Sigmoid colon (tissue), 7 donors: Measurements from ENCODE around the gene CTNNA2. TPM values are rescaled to one million over a fixed set of nuclear protein-coding genes. Genes with fewer than 3 reads are reported as not detected.

Experiments used
- DNase-seq: peaks from one replicate; pipeline ENCODE4 v3.0.0-alpha.2; 2019
- H3K27ac ChIP-seq, 4 donors: fragments of 200-600 bp; sonication (generic); one replicate each; pipeline ENCODE4 v1.5.1; 2016 to 2019; ENCODE audit warnings: mild to moderate bottlenecking in 1 of 4
- H3K27me3 ChIP-seq, 3 donors: fragments of 200-600 bp; sonication (generic); one replicate each; pipeline ENCODE4 v1.5.1; 2019; ENCODE audit warnings: mild to moderate bottlenecking in 1 of 3
- H3K36me3 ChIP-seq, 4 donors: fragments of 200-600 bp; sonication (generic); one replicate each; pipeline ENCODE4 v1.5.1; 2016 to 2019
- H3K4me1 ChIP-seq, 4 donors: fragments of 200-600 bp; sonication (generic); one replicate each; pipeline ENCODE4 v1.5.1; 2017 to 2019
- H3K4me3 ChIP-seq, 4 donors: fragments of 200-600 bp; sonication (generic); one replicate each; pipeline ENCODE4 v1.5.1; 2017 to 2019; ENCODE audit warnings: mild to moderate bottlenecking in 2 of 4, moderate library complexity in 1 of 4
- H3K9me3 ChIP-seq, 4 donors: fragments of 200-600 bp in 3 of 4; sonication (generic) in 3 of 4; one replicate each; pipeline versions ENCODE4 v1.5.1 to v1.6.1; 2013 to 2019
- CTCF ChIP-seq, 4 experiments: fragments of 450-650 bp in 3 of 4; fragments of 200-600 bp in 1 of 4; IDR thresholded peaks; one replicate each; pipeline ENCODE4 v1.5.1; 2016 to 2019; ENCODE audit warnings: antibody characterized with exemption in 4 of 4, mild to moderate bottlenecking in 3 of 4, moderate library complexity in 2 of 4
- EP300 ChIP-seq, 4 donors: sonication (generic); formaldehyde crosslinking; IDR thresholded peaks; one replicate each; pipeline ENCODE4 v1.6.1; 2017; ENCODE audit warnings: antibody characterized with exemption in 4 of 4
- POLR2A ChIP-seq, 2 donors: fragments of 450-650 bp; IDR thresholded peaks; one replicate each; pipeline ENCODE4 v1.6.1; 2016; ENCODE audit warnings: antibody characterized with exemption in 2 of 2, mild to moderate bottlenecking in 2 of 2, moderate library complexity in 2 of 2
- POLR2AphosphoS5 ChIP-seq, 4 donors: sonication (generic); formaldehyde crosslinking; IDR thresholded peaks; one replicate each; pipeline ENCODE4 v1.6.1; 2017; ENCODE audit warnings: antibody characterized with exemption in 4 of 4
- WGBS, 2 donors: extraction: QIAGEN DNeasy Blood & Tissue Kit; methylation state at CpG; one replicate each; pipeline ENCODE4 v1.1.7; 2013; 5-methylcytosine and 5-hydroxymethylcytosine counted together
- intact Hi-C: fragments of 100-400 bp; cut with DNase I; formaldehyde crosslinking; loops from one replicate; pipeline ENCODE4 v1.15.1; 2023
- polyA plus RNA-seq, 3 donors: library from polyadenylated mRNA; stranded (reverse); fragments of 200-250 nt; gene quantifications; one replicate each; pipeline ENCODE4 v1.2.3, GENCODE V29; 2013
- total RNA-seq, 4 donors: library from RNA; depleted of rRNA; stranded (reverse); fragments of >200 nt; gene quantifications; one replicate each; pipeline ENCODE4 v1.1.0, GENCODE V29; 2016
- donor health status: healthy with polysubstance abuse.
- donor health status: Bipolar disorder and iron deficiency.
- donor health status: healthy.

The CTNNA2 gene
- total and polyA plus RNA-seq, 7 donors: 1.4 to 8.6 (median 3.8) TPM; not detected in 2

DNA sequence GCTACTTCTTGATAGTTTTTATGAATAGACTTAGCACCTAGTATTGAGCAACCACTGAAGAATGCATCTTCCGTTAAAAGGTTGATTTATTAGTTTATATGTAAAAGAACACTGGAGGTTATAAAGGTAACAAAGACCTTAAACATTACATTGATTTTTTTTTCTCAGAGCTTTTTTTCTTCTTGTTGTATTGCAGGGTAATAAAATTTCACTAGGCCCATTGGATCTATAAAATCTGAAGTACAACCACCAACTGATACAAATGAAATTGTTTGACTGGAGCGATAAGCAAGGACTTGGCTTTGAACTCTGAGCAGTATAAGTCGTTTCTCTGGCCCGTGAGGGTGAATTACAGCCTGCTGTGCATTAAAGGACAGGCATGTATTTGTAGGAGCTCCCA lies 447.7 kb downstream of the CTNNA2 start:
- Histone ChIP-seq H3K36me3 (no peaks in the 10 kb centered on the region), H3K9me3 (no peaks in the 10 kb centered on the region), H3K4me1 (no peaks in the 10 kb centered on the region), H3K27ac (no peak overlapping the region), H3K4me3 (no peak overlapping the region), H3K27me3 (no peaks in the 10 kb centered on the region)
- no peak for TF ChIP-seq CTCF (IDR thresholded peaks at IDR 0.05)
- TF ChIP-seq EP300 (IDR thresholded peaks at IDR 0.05): no peak
- no peak for TF ChIP-seq POLR2AphosphoS5 (IDR thresholded peaks at IDR 0.05)
- no peak for TF ChIP-seq POLR2A (IDR thresholded peaks at IDR 0.05)
- intact Hi-C loops: no loop called here
- 13 to 38% methylated on average over 4 of the region's 4 CpGs for WGBS, 2 donors
- no peak for DNase-seq

DNA sequence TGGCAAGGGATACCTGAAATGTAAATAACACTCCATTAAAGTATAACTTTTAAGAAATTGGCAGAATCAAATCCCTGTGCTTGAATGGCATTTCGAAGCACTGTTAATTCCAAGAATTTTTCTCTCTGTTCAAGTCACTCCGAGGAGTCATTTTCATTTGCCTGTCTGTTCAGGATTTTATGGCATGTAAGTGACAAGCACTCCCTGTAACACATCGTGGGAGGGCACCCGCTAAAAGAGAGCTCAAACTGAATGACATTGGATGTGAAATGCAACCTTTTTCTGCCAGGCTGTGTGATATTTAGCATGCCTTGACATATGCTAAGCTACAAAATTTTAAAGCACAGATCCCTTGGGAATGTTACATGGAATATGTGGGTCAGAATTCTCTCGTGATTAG lies 452.1 kb downstream of the CTNNA2 start:
- H3K27me3 ChIP-seq: no peaks in the 10 kb centered on the region
- TF ChIP-seq CTCF (IDR thresholded peaks at IDR 0.05): no peak
- TF ChIP-seq EP300 (IDR thresholded peaks at IDR 0.05): no peak
- TF ChIP-seq POLR2A (IDR thresholded peaks at IDR 0.05): no peak
- no peak for TF ChIP-seq POLR2AphosphoS5 (IDR thresholded peaks at IDR 0.05)
- WGBS, 2 donors: 25 to 59% methylated on average over 5 of the region's 5 CpGs
- no peak for DNase-seq
- H3K9me3 ChIP-seq: no peaks in the 10 kb centered on the region
- no peaks in the 10 kb centered on the region for H3K36me3 ChIP-seq
- no peak overlapping the region for H3K4me3 ChIP-seq
- H3K4me1 ChIP-seq: no peaks in the 10 kb centered on the region
- intact Hi-C loops: no loop called here
- H3K27ac ChIP-seq: no peak overlapping the region

DNA sequence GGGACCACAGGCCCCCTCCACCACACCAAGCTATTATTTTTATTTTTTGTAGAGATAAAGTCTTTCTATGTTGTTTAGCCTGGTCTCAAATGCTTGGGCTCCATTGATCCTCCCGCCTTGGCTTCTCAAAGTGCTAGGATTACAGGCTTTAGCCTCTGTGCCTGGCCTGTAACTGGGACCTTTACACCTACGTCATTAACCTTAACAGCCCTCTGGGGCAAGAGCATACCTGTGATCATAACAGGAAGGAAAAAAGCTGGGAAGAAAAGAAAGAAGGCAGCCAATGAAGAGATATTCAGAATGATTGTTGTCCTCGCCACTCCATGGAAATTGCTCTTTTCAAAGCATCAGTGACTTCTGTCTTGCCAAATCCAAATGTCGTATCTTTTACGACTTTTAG lies 453.5 kb downstream of the CTNNA2 start:
- Histone ChIP-seq H3K4me3 (no peak overlapping the region), H3K27me3 (no peaks in the 10 kb centered on the region), H3K27ac (no peak overlapping the region), H3K9me3 (no peaks in the 10 kb centered on the region), H3K4me1 (no peaks in the 10 kb centered on the region), H3K36me3 (no peaks in the 10 kb centered on the region)
- DNase-seq: no peak
- WGBS, 2 donors: 22 to 69% methylated on average over 5 of the region's 5 CpGs
- intact Hi-C loops: no loop called here
- TF ChIP-seq POLR2AphosphoS5 (IDR thresholded peaks at IDR 0.05): no peak
- TF ChIP-seq POLR2A (IDR thresholded peaks at IDR 0.05): no peak
- no peak for TF ChIP-seq EP300 (IDR thresholded peaks at IDR 0.05)
- no peak for TF ChIP-seq CTCF (IDR thresholded peaks at IDR 0.05)

- TF ChIP-seq CTCF (IDR thresholded peaks at IDR 0.05) (no peak), EP300 (IDR thresholded peaks at IDR 0.05) (no peak), POLR2AphosphoS5 (IDR thresholded peaks at IDR 0.05) (no peak), POLR2A (IDR thresholded peaks at IDR 0.05) (no peak)
- H3K9me3 ChIP-seq: no peaks in the 10 kb centered on the region
- H3K4me1 ChIP-seq: no peaks in the 10 kb centered on the region
- no peaks in the 10 kb centered on the region for H3K27me3 ChIP-seq
- DNase-seq: no peak
- 15 to 49% methylated on average over 6 of the region's 6 CpGs for WGBS, 2 donors
- intact Hi-C loops: no loop called here
- H3K4me3 ChIP-seq: no peak overlapping the region
- no peaks in the 10 kb centered on the region for H3K36me3 ChIP-seq
- H3K27ac ChIP-seq: no peak overlapping the region
Observed at GRCh38 chr2:79966882-79967281, 454.0 kb downstream of the CTNNA2 start.

DNA sequence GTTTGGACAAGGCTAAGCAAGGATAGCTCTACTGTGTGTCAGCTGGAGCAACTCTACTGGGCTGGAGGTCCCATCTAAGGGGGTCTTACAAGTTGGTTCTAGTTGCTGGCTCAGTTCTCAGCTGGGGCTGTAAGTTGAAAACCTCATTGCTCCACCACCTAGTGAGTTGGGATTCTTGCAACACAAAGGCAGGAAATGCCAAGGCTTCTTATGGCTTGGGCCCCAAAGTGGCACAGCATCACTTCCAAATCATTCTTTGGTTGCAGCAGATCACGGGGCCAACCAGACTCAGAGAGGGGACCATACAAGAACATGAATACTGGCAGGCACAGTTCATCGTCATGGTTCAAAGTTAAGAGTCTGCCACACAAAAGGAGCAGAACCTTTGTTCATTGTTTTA lies 459.0 kb downstream of the CTNNA2 start:
- Histone ChIP-seq H3K4me1 (no peaks in the 10 kb centered on the region), H3K27me3 (no peaks in the 10 kb centered on the region), H3K36me3 (no peaks in the 10 kb centered on the region), H3K27ac (no peak overlapping the region), H3K4me3 (no peak overlapping the region), H3K9me3 (no peaks in the 10 kb centered on the region)
- intact Hi-C loops: no loop called here
- DNase-seq: no peak
- no peak for TF ChIP-seq POLR2A (IDR thresholded peaks at IDR 0.05)
- no peak for TF ChIP-seq EP300 (IDR thresholded peaks at IDR 0.05)
- no peak for TF ChIP-seq CTCF (IDR thresholded peaks at IDR 0.05)
- TF ChIP-seq POLR2AphosphoS5 (IDR thresholded peaks at IDR 0.05): no peak
- WGBS, 2 donors: 75 to 87% methylated on average over 2 of the region's 2 CpGs
